Measurements from ENCODE around the gene CFAP221. TPM values are rescaled to one million over a fixed set of nuclear protein-coding genes. Genes with fewer than 3 reads are reported as not detected.

The CFAP221 gene
- total RNA-seq, 2 experiments from 2014 or later: not detected

DNA sequence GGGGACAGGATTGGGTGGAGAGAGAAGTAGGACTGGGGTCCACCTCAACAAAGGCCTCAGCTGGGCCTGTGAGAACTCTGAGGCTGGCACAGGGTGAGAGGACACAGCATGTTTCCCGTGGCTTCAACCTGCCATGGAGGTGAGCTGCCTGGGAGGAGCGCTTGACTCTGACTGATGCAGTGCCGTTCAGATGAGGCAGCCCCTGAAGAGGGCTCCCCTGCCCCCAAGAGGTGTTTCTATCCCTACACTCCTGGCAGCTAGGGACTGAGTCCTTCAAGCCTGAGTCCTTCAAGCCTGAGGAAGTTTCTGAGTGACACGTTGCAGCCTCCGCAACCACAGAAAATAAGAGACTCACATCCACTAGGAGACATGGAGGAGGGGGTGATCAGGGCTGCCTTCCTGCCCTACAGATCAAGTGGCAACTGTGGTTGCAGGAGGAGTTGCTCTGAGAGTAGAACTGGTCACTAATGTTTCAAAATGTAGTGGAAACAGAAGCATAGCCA lies 85.1 kb downstream of the CFAP221 start:
- Histone ChIP-seq H3K79me2 (ENCODE audit: insufficient read depth, low read depth, low read length) (no peaks in the 10 kb centered on the region), H4K20me1 (ENCODE audit: insufficient read depth, low read length) (no peaks in the 10 kb centered on the region), H3K36me3 (ENCODE audit: insufficient read depth, low read length) (no peaks in the 10 kb centered on the region), H3K9me2 (ENCODE audit: insufficient read depth, low read length) (no peaks in the 10 kb centered on the region), H3K4me1 (ENCODE audit: insufficient read depth, low read length, poor library complexity, severe bottlenecking) (no peaks in the 10 kb centered on the region), H3K27ac (ENCODE audit: low read depth, low read length, poor library complexity, severe bottlenecking) (no peak overlapping the region), H3K9me3 (ENCODE audit: low read length) (no peaks in the 10 kb centered on the region), H2AFZ (ENCODE audit: low read length) (no peak overlapping the region), H3K4me3 (ENCODE audit: low read depth, low read length, poor library complexity, severe bottlenecking) (no peak overlapping the region), H3K4me2 (ENCODE audit: low read length) (no peak overlapping the region)
- ChIA-PET CTCF (ENCODE audit: unreplicated experiment) (no interaction called here), POLR2A (no interaction called here)
- intact Hi-C loops (cut with micrococcal nuclease; ENCODE audit: unreplicated experiment): no loop called here
- no peak for TF ChIP-seq EZH2phosphoT487 (IDR thresholded peaks at IDR 0.05; ENCODE audit: borderline replicate concordance, low read depth, low read length)
- no peak for DNase-seq (ENCODE audit: low spot score)
- no TSS peak for BruUV-seq (replicated peaks)

DNA sequence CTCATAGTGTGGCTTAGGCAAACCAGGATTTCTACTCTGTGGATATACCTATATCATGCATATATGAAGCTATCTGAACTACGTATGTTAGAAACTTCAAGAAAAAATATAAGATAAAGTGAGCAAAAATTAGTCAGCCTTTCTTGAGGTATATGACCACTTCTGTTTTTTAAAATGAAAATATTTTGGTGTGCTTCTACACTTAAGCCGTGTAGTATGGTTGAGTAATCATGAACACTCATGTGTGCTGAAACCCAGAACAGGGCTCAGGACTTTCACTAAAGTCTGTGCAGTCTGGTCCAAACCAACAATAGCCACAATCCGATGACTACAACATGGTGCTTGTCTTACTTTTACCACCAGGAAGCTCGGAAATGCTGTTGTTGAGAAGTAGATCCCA lies 85.9 kb downstream of the CFAP221 start:
- Histone ChIP-seq H3K79me2 (ENCODE audit: insufficient read depth, low read depth, low read length) (no peaks in the 10 kb centered on the region), H3K4me1 (ENCODE audit: insufficient read depth, low read length, poor library complexity, severe bottlenecking) (no peaks in the 10 kb centered on the region), H4K20me1 (ENCODE audit: insufficient read depth, low read length) (no peaks in the 10 kb centered on the region), H3K4me3 (ENCODE audit: low read depth, low read length, poor library complexity, severe bottlenecking) (no peak overlapping the region), H3K27ac (ENCODE audit: low read depth, low read length, poor library complexity, severe bottlenecking) (no peak overlapping the region), H3K36me3 (ENCODE audit: insufficient read depth, low read length) (no peaks in the 10 kb centered on the region), H3K4me2 (ENCODE audit: low read length) (no peak overlapping the region), H3K9me2 (ENCODE audit: insufficient read depth, low read length) (no peaks in the 10 kb centered on the region), H2AFZ (ENCODE audit: low read length) (no peak overlapping the region), H3K9me3 (ENCODE audit: low read length) (no peaks in the 10 kb centered on the region)
- ChIA-PET POLR2A (interaction anchor here (0.7 kb wide), 1 partner anchor 13 kb away, joined by 3 read pairs; no protein-coding TSS in a partner anchor), CTCF (ENCODE audit: unreplicated experiment) (no interaction called here)
- BruUV-seq (replicated peaks): no TSS peak
- TF ChIP-seq, protein P1, sequence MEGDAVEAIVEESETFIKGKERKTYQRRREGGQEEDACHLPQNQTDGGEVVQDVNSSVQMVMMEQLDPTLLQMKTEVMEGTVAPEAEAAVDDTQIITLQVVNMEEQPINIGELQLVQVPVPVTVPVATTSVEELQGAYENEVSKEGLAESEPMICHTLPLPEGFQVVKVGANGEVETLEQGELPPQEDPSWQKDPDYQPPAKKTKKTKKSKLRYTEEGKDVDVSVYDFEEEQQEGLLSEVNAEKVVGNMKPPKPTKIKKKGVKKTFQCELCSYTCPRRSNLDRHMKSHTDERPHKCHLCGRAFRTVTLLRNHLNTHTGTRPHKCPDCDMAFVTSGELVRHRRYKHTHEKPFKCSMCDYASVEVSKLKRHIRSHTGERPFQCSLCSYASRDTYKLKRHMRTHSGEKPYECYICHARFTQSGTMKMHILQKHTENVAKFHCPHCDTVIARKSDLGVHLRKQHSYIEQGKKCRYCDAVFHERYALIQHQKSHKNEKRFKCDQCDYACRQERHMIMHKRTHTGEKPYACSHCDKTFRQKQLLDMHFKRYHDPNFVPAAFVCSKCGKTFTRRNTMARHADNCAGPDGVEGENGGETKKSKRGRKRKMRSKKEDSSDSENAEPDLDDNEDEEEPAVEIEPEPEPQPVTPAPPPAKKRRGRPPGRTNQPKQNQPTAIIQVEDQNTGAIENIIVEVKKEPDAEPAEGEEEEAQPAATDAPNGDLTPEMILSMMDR (conservative IDR thresholded peaks at IDR 0.05; ENCODE audit: low read length): no peak
- no peak for TF ChIP-seq EZH2phosphoT487 (IDR thresholded peaks at IDR 0.05; ENCODE audit: borderline replicate concordance, low read depth, low read length)
- no peak for DNase-seq (ENCODE audit: low spot score)
- intact Hi-C loops (cut with micrococcal nuclease; ENCODE audit: unreplicated experiment): no loop called here

GRCh38 chr2:119637371-119637770 lies 93.1 kb downstream of the CFAP221 start:
- BruUV-seq (replicated peaks): no TSS peak
- ChIA-PET CTCF (ENCODE audit: unreplicated experiment) (interaction anchor here (1.0 kb wide), 1 partner anchor 27 kb away, joined by 3 read pairs; no protein-coding TSS in a partner anchor), POLR2A (interaction anchor here (1.0 kb wide), 1 partner anchor 459 kb away, joined by 4 read pairs; no protein-coding TSS in a partner anchor)
- Histone ChIP-seq H3K4me2 (ENCODE audit: low read length) (no peak overlapping the region), H3K9me2 (ENCODE audit: insufficient read depth, low read length) (no peaks in the 10 kb centered on the region), H3K36me3 (ENCODE audit: insufficient read depth, low read length) (no peaks in the 10 kb centered on the region), H2AFZ (ENCODE audit: low read length) (no peak overlapping the region), H3K27ac (ENCODE audit: low read depth, low read length, poor library complexity, severe bottlenecking) (no peak overlapping the region), H3K9me3 (ENCODE audit: low read length) (no peaks in the 10 kb centered on the region), H4K20me1 (ENCODE audit: insufficient read depth, low read length) (no peaks in the 10 kb centered on the region), H3K4me3 (ENCODE audit: low read depth, low read length, poor library complexity, severe bottlenecking) (no peak overlapping the region), H3K4me1 (ENCODE audit: insufficient read depth, low read length, poor library complexity, severe bottlenecking) (no peaks in the 10 kb centered on the region), H3K79me2 (ENCODE audit: insufficient read depth, low read depth, low read length) (no peaks in the 10 kb centered on the region)
- TF ChIP-seq, protein P1 (conservative IDR thresholded peaks at IDR 0.05; ENCODE audit: low read length): no peak
- TF ChIP-seq EZH2phosphoT487 (IDR thresholded peaks at IDR 0.05; ENCODE audit: borderline replicate concordance, low read depth, low read length): no peak
- no peak for DNase-seq (ENCODE audit: low spot score)
- intact Hi-C loops (cut with micrococcal nuclease; ENCODE audit: unreplicated experiment): no loop called here
